Stimulated activated CD4-positive, alpha-beta T cell treated with anti-CD3 and anti-CD28 coated beads, Interleukin-1b, Interleukin-23, amount 100 ng/mL, for 24 hours (primary cell): Measurements from ENCODE around the gene BCL2L11.

Experiments used
- DNase-seq, 4 experiments: peaks; one replicate each; pipeline ENCODE4 v3.0.0-alpha.2; 2020; ENCODE audit warnings: low read depth in 4 of 4, low spot score in 1 of 4

Gene BCL2L11

DNA sequence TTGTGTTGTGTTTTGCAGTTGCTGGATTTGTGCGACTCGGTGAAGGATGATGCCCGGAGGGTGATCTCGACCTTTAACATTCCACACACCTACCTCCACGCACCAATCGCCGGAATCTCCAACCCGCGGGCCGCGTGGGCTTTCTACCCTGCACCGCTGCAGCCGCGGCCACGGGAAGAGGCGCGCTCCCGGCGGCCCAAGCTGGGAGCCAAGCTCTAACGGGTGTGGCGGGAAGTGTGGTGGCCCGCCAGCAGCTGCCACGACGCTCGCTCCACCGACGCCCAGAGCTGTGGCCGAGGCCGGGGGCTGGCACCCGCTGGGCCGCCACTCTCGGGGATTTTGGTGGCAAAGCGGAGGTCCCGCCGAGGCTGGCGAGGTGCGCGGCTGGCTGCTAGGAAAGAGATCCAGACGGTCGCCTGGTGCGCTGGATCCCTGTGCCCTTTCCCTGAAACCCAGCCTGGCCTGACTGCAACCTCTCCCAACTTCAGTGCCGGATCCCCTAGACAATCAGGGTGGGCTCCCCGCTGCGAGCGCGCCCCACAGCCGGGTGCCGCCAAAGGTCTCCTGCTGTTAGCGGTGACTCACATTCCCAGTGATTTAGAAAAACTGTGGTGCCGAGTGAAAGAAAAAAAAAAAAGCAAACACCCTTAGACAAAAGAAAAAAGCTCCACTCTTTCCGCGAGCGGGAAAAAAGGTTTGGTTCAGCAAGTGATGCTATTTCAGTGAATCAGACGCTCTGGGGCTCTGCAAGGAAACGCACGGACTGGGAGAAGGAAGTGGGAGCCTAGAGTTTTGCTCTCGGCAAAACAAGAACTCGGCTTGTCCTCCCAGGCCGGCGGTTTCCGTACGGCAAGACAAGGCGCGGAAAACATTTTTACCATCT is 2.9 kb upstream of the BCL2L11 start:
- peak in 3 of 4 experiments; percentile 14 to 34 (median 15) for DNase-seq

DNA sequence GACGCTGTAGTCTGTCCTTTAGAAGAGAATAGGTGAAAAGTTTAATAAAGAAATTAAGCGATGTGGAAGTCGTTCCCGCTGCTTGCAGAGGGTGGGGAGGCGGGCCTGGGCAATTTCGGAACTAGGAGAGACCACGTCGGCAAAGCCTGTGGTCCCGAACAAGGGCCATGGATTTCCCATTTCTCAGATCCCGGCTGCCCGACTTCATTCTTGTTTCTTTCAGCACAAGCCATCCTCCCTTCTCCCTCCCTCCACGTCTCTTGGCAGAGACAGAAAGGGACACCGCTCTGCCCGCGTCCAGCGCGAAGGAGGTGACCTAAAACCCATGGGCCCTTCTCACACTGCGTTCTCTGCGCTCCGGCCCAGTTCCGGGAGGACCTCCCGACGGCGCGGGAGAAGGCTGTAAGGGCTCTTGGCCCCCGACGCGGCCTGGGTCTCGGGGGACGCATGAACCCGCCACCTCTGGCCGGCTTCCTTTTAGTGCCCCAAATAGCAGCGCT is 2.2 kb upstream of the BCL2L11 start:
- DNase-seq, result no peak

DNA sequence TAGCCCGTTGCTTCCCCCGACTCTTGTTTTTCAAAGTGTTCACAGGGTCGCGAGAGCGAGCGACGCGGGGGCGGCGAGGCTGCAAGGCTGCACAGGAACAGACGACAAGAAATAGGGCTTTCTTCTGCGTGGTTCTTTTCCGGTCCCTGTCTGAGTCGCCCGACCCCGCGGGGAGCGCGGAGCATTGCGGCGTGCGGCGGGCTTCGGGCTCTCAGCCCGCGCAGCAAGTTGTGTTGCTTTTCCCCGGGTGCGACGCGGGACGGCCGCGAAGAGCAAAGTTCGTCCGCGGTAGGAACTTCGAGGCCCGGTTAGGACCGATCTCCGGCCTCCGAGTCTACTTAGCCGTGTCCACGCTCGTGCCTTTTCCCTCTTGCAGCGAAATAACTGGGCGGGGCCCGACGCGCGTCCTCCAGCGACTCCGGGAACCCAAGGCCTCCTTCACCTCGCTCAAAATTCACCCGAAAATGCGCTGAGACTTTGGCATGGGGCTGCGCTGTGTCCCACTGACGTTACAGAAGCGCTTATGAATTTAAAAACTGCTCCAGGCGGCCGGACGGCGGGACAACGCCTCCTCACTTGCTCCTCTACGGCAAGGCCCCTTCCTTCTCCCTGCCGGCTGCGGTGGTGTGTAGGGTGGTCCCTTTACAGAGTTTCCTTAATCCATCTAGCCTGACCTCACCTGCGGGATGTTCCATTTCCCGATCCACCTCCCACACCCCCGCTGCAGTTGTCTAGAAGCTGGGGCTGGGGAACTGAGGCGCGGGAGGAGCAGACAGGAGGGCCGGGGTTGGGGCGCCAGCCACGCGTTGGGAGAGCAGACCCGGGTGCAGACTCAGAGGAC is 1.5 kb upstream of the BCL2L11 start:
- peak in 2 of 4 experiments; percentile 11 to 12 for DNase-seq

DNA sequence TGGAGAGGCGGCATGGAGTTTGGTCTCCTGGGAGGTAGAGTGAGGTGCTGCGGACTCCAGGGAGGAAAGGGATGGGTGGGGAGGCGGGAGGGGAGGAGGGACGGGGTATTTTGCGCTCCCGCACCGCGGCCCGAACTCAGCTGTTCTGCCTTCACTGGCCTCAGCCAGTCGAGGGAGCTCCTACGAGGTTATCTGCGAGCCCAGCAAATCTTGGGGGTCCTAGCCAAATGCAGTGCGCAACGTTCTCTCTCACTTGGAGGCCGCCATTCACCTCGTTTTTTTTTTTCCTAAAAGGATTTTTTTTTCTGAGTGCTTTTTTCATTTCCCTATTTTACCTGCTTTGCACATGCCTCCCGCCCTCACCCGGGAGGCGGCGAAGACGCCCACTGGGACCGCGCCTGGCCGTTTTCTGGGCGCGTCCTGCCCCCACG is 877 bp upstream of the BCL2L11 start:
- DNase-seq, result no peak

DNA sequence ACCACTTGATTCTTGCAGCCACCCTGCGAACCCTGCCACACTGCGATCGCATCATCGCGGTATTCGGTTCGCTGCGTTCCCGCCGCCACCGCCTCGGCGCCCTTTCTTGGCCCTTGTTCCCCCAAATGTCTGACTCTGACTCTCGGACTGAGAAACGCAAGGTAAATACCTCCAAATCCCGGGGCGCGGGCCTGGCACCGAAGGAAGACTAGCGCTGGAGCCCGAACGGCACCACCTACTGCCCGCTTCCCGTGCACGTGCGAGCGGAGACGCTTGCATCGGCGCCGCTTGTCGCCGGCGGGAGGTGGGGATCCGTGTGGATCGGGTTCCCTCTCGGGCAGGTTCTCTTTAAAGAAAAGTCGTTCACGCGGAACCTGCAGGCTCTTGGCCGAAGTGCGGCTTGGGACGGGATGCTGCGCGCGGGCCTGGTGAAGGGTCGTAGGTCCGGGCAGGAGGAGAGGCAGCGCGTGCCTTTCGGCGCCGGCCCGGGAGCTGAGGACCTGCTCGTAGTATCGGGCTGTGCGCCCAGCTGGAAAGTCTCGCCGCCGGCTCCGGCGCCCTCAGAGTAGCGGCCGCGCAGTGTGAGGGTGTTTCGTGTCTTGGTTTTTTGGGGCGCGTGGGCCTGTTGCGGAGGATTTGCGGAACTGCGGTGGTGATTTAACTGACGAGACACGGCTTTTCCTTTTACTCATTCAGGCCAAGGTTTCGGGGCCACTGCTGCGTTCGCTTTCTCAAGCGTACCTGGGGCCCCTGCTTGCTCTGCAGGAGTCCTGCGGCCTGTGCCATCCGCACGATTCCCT is 514 bp downstream of the BCL2L11 start:
- DNase-seq, result peak in 3 of 4 experiments; percentile 18 to 39 (median 30)

DNA sequence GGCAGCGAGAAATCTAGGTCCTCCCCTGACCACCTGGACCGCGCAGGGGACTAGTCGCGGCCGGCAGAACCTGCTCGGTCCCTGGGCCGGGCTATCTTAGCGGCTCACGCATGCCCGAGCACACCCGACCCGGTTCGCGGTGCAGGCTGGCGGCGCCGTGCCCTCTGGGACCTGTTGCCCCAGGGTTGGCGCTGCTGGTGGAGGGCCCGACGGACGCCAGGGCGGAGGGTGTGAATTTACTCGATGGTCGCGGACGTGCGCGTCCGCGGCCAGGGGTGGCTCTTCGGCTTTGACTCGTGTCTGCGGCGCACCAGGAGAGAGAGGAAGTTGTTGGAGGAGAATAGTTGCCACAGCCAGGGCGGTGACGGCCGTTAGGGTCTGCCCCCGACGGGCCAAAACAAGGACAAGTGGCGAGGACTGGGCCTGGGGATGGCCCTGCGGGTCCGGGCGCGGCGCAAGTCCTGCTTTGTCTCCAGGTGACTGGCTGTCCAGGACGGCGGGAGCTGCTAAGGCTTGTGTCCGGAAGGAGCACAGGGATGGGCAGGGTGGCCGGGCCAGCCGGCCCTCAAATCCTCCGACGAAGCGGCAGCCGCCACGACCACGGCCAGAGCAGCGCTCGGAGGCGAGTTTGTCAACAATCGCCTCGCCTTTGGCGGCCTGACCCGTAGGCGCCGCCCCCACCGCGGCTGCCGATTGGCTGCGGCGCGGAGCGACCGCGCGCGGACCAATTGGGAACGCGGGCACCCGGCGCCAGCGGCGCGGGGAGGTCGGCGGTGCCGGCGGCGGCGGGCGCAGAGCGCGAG is 1.3 kb downstream of the BCL2L11 start:
- peak in 3 of 4 experiments; percentile 48 to 74 (median 68) for DNase-seq

DNA sequence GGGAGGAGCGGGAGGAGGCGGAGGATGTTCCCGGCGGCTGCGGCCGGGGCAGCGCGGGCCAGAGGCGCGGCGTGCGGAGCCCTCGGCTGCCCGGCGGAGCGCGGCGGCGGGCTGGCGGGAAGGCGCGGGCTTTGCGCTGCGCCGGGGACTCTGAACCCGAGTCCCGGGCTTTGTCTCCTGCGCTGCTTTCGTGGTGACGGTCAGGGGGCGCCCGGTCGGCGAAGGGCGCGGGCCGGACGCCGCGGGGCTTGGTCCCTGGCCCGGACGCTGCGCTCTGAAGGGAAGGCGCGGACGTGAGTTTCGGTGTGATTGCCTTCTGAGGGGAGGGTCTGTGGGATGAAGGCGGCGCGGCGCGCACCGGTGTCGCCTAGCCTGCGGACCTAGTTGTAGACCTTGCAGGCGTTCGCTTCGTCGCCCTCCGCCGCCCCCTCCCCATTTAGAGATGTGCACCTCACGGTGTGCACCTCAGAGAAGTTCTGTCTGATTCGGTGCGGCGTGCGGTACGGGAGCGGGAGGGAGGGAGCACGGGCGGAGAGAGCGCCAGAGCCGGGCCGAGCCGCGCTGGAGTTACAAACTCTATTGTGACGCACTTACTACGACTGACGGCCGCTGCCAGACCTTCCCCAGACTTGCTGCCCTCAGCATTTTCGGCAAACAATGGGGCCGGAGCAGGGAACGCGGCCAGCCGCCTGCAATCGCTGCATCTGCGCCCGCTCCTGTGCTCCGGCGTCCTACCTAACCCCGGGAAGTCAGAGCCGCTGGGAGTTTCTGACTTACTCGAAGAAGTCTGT is 2.1 kb downstream of the BCL2L11 start:
- DNase-seq, result peak in 1 of 4 experiments; percentile 16

DNA sequence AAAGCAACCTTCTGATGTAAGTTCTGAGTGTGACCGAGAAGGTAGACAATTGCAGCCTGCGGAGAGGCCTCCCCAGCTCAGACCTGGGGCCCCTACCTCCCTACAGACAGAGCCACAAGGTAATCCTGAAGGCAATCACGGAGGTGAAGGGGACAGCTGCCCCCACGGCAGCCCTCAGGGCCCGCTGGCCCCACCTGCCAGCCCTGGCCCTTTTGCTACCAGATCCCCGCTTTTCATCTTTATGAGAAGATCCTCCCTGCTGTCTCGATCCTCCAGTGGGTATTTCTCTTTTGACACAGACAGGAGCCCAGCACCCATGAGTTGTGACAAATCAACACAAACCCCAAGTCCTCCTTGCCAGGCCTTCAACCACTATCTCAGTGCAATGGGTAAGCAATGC is 3.0 kb downstream of the BCL2L11 start:
- no peak for DNase-seq

DNA sequence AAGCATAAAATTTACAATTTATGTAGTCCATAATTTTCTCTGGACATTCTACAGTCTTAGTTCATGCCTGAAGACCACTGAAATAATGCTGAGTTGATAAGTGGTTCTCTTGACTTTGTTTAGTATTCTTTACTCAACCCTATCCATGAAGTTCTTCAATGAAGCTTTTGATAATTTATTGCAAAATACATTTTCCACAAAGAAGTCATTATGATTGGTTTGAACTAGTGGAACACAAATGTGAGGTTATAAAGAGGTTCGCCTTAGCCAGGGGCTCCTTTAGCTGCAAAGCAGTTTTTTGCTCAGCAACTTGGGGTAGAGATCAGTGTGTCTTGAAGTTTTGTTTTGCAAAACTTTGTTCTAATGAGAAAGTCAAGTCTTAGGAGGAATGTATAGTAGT is 5.9 kb downstream of the BCL2L11 start:
- no peak for DNase-seq

DNA sequence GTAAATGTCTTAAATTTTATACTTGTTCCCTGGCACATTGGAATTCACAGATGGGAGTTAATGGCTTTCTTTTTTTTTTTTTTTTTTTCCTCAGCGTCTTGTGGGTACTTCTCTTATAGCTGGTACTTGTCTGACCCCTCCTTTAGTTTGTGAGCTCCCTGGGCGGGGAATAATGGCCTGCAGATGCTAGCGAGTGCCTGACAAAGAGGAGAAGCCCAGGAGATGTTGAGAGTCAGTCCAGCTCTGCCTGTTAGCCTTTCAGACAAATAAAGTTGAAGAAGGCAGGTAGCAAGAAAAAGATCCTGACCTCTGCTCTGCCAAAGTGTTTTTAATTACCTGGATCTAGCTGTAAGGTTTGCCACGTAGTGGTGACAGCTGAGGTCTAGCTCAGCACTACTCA is 6.6 kb downstream of the BCL2L11 start:
- DNase-seq, result no peak

DNA sequence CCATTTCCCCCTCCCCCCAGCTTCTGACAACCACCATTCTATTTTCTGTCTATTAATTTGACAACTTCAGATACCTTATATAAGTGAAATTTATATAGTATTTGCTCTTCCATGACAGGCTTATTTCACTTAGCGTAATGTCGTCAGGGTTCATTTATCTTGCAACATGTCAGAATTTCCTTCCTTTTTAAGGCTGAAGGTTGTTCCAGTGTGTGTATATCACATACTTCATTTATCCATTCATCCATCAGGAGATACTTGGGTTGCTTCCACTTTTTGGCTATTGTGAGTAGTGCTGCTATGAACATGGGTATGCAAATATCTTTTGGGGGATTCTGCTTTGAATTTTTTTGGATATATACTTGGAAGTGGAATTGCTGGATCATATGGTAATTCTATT is 7.4 kb downstream of the BCL2L11 start:
- DNase-seq, result no peak

DNA sequence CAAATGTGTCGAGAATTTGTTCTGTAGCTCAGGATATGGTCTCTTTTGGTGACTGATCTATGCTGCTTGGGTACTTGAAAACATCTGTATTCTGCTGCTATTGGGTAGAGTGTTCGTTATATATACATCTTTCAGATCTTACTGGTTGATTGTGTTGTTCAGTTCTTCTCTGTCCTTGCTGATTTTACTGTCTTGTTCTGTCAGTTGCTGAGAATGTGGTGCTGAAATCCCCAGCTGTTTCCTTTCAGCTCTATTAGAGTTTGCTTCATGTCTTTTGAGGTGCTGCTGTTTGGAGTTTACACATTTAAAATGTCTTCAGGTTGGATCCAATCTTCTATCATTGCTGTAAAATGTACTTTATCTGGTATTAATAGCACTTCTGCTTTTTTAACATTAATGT is 12.9 kb downstream of the BCL2L11 start:
- DNase-seq, result no peak

DNA sequence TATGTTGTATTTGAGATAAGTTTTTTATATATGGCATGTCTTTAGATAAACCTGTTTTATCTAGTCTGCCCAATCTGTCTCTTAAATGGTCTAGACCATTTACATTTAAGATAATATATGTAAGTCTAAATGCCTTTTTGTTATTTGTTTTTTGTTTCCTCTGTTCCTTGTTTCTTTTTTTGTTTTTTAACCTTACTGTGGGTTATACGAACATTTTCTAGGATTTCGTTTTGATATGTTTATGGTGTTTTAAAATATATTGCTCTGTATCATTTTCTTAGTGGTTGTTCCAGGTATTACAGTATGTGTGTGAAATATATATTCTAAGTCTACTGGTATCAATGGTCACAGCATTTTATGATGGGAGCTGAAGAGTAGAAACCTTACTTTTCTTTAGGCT is 13.3 kb downstream of the BCL2L11 start:
- DNase-seq, result no peak

DNA sequence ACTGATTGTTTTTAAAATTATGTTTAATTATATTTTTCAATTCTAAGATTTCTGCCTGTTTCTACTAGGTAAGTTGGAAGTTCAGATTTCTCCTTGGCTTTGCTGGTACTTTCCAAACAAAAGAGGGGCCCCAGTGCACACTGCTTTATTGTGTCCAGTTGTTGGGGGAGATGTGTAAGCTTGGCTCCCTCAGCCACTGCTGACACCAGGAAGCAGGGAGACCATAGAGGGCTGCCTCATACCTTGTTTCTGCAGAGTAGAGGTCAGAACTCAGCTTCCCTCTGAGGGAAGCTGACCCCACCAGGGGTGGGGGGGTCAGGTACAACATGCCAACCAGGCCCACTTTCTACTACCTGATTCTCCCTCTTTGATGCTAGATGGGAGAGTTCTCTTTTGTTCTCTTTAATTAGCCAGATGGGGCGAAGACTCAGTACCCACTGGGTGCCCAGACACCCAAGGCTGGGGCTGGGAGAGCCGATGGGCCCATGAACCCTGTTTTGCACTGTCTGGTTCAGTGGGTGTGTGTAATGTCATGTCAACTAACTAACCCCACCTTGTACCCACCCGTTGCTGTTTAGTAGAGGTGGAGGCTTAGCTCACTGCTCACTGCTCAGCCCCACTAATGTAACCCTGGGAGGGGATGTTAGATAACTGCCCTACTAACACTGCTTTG is 14.7 kb downstream of the BCL2L11 start:
- no peak for DNase-seq

DNA sequence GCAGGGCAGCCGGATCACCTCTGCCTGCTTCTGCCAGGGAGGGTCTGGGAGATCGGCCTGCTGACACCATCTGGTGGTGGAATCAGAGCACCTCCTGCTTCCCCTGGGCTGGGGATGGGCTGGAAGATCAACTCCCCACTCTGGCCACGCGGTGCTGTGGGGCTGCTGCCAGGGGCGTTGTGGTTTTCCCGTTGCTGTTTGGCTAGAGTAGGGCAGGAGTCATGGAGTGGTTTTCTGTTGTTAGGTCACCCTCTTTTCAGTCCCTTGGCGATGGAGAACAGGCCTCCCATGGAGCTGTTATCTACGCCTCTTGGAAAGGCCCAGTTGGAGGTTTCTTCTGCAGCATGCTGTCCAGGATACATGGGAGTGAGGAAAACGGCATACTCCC is 15.2 kb downstream of the BCL2L11 start:
- DNase-seq, result no peak

DNA sequence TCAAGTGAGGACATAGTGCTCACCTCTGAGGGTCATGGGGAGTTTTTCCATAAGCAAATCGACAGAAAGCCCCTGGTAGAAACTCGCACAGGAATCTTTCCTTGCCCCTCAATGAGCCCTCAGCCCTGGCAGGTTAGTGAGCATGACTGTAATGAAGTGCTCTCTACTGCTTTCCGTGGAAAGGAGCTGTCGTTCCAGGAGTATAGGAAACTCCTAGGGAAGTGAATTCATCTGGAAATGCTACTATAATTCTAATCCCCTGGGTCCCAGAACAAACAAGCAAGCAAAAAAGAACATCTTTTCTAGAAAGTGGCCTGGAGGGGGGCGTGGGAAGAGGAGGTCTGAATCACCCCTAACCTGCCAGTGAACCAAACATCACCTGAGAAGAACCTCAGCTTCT is 18.1 kb downstream of the BCL2L11 start:
- DNase-seq, result no peak

DNA sequence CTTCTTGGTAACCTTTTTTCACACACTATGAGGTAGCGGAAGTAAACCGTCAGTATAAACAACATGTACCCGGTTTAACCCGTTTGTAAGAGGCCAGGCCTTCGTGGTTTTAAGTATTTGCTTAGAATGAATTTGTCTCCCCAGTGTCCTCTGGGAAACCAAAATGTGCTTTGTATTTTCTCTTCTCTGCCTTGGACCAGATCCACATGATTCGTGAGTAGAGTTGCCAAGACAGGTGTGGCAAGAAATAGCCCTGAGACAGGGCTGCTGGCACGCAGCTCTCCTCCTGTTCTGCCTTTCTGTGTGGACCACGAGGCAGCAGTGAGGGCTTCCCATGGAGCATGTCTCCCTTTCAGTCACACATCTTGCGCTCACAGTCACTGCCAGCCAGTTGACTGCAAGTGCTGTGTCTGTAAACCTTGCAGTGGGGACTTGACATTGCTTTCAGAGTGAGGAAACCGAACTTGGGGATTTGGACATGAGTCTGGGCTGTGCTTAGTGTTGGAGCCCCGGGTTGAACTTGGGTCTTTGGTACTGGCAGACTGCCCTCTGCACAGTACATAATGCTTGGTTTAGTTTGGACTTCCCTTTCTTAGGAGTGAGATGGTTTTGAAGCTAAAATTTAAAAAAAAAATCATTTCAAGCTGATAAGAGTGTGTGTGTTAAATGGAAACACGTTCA is 19.1 kb downstream of the BCL2L11 start:
- DNase-seq, result no peak

DNA sequence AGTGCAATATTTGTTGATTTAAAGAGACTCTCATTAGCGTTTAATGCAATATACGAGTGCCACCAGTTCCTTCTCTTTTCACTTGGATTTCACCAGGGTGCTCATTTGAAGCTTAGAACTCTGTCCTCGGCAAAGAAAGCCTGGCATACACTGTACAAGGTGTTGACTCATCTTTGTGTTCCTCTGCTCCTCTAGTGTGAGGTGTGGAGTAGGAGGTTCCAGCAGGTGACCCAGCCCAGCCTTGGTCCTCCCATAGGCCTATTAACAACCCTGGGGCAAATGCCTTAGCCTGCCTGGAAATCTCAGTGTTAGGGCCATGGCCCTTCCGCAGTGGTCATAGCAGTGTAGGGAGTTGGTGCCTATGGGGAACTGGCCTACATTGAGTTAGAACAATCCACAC is 20.1 kb downstream of the BCL2L11 start:
- DNase-seq, result no peak
